ENCODE data around the gene MED16. TPM values are rescaled to one million over a fixed set of nuclear protein-coding genes. Genes with fewer than 3 reads are reported as not detected.

MED16 gene
- total and polyA plus RNA-seq, 2 of the 13 experiments (the other 11 are each of a cell fraction or from before 2014, with no cell fraction given): 13.3 to 14.8 TPM

- TF ChIP-seq ZSCAN29 (CRISPR knock-in tag; conservative IDR thresholded peaks at IDR 0.05): no peak
- TF ChIP-seq RNF219 (CRISPR knock-in tag; IDR thresholded peaks at IDR 0.05): no peak
- TF ChIP-seq PAX8 (CRISPR knock-in tag; IDR thresholded peaks at IDR 0.05; ENCODE audit: borderline replicate concordance): no peak
- no peak for TF ChIP-seq NCOA5 (CRISPR knock-in tag; IDR thresholded peaks at IDR 0.05)
- no peak for TF ChIP-seq SNRNP70 (IDR thresholded peaks at IDR 0.05; ENCODE audit: low read depth, low read length)
- no peak for TF ChIP-seq RARG (CRISPR knock-in tag; IDR thresholded peaks at IDR 0.05; ENCODE audit: low read depth)
- TF ChIP-seq ZNF558 (CRISPR knock-in tag; IDR thresholded peaks at IDR 0.05; ENCODE audit: borderline replicate concordance): no peak
- no peak for TF ChIP-seq ZNF276 (CRISPR knock-in tag; IDR thresholded peaks at IDR 0.05; ENCODE audit: low read depth)
- TF ChIP-seq ZKSCAN1 (IDR thresholded peaks at IDR 0.05; ENCODE audit: low read length): no peak
- TF ChIP-seq SALL1 (CRISPR knock-in tag; IDR thresholded peaks at IDR 0.05): no peak; the same call in 1 of the 2 replicates
- no peak for TF ChIP-seq ZSCAN20 (CRISPR knock-in tag; IDR thresholded peaks at IDR 0.05; ENCODE audit: borderline replicate concordance)
- peak; percentile 78 for TF ChIP-seq PHF5A (CRISPR knock-in tag; IDR thresholded peaks at IDR 0.05; ENCODE audit: low read depth, unreplicated experiment)
- TF ChIP-seq TAF1 (CRISPR knock-in tag; IDR thresholded peaks at IDR 0.05): no peak
- no peak for TF ChIP-seq MAFK (conservative IDR thresholded peaks at IDR 0.05 in 1 of 2, IDR thresholded peaks at IDR 0.05 in 1 of 2; ENCODE audit: low read length in 2 of 2)
- TF ChIP-seq KAT7 (CRISPR knock-in tag; IDR thresholded peaks at IDR 0.05; ENCODE audit: borderline replicate concordance): no peak
- no peak for TF ChIP-seq ARNT2 (CRISPR knock-in tag; IDR thresholded peaks at IDR 0.05; ENCODE audit: low read depth)
- no peak for TF ChIP-seq TRIM24 (CRISPR knock-in tag; IDR thresholded peaks at IDR 0.05)
- TF ChIP-seq ARNTL (CRISPR knock-in tag; IDR thresholded peaks at IDR 0.05): 0 out of 2 replicates have a peak, but pooled peaks have one; percentile 20
- TF ChIP-seq RORA (CRISPR knock-in tag; IDR thresholded peaks at IDR 0.05): no peak
- TF ChIP-seq MXD1 (CRISPR knock-in tag; IDR thresholded peaks at IDR 0.05): no peak
- no peak for TF ChIP-seq ATF5 (CRISPR knock-in tag; IDR thresholded peaks at IDR 0.05; ENCODE audit: low read depth)
- TF ChIP-seq REL (CRISPR knock-in tag; conservative IDR thresholded peaks at IDR 0.05): no peak
- TF ChIP-seq FOXJ3 (CRISPR knock-in tag; IDR thresholded peaks at IDR 0.05; ENCODE audit: borderline replicate concordance): no peak
- no peak for TF ChIP-seq REPIN1 (CRISPR knock-in tag; IDR thresholded peaks at IDR 0.05; ENCODE audit: borderline replicate concordance, low read depth)
- TF ChIP-seq ZNF761 (CRISPR knock-in tag; conservative IDR thresholded peaks at IDR 0.05): no peak
- TF ChIP-seq ZNF234 (CRISPR knock-in tag; conservative IDR thresholded peaks at IDR 0.05): no peak
Measured at GRCh38 chr19:926589-927350, 33.8 kb upstream of the MED16 start (continued).
